GM18870 (cell line): ENCODE data around the gene DIP2C.

Experiments
- ATAC-seq: cut with Tn5 transposase; IDR thresholded peaks from one replicate; pipeline ENCODE4 v1.9.1; 2021; ENCODE audit warnings: moderate library complexity; ENCODE audit not compliant: unreplicated experiment

The DIP2C gene

GRCh38 chr10:559767-560047 lies 129.8 kb downstream of the DIP2C start:
- ATAC-seq, result no peak

DNA sequence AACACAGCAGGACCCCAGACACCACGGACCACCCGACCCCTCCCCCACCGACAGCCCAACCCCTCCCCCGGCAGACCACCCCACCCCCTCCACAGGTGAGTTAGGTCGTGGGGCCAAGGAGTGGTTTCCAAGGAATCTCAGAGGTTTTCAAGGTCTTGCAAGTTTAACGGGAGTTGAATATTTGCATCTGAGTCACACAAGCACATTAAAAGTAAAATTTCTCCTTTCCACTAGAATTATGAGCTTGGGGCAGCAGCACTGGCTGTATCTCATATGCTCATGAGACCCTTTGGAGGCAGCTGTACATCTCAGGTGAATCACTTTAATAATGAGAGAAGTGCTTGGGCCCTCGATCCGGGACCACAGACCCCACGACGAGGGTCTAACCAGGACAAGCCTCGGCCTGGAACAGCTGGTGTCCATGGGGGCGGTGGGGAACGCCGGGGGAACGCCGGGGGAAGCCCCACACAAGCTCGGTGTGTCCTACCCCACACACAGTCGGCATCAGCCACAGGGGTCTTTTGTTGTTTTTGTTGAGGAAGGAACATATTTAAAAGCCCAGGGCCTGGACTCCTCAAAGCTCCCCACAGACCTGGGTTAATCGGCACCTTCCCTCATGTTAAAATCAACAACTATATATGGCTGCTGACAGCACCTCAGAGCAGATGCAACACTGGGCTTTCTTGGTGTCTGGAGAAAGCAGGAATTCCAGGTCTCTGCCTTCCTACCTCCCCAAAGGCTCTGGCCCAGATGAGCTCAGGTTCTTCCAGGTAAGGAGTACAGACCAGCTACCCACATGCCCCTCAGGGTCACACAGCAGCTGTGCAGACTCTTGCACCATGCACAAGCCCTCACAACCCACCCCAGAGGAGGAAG lies 130.3 kb downstream of the DIP2C start:
- no peak for ATAC-seq

DNA sequence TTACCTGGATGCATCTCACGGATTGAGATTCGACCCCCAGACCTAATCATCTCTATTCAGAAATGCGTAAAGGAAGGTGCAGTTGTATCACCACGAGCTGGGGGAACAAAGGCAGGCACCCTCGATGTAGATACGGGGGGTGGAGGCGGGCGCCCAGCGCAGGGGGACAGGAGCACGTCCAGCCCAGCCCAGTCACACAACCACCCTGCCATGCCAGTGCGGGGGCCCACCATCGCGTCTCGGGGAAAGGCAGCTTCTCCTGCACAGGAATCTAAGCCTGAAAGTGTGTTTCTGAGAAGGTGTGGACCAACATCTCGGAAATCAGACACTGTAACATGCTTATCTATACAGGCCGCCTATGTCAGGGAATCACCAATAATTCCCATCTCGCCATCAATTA lies 131.1 kb downstream of the DIP2C start:
- no peak for ATAC-seq

DNA sequence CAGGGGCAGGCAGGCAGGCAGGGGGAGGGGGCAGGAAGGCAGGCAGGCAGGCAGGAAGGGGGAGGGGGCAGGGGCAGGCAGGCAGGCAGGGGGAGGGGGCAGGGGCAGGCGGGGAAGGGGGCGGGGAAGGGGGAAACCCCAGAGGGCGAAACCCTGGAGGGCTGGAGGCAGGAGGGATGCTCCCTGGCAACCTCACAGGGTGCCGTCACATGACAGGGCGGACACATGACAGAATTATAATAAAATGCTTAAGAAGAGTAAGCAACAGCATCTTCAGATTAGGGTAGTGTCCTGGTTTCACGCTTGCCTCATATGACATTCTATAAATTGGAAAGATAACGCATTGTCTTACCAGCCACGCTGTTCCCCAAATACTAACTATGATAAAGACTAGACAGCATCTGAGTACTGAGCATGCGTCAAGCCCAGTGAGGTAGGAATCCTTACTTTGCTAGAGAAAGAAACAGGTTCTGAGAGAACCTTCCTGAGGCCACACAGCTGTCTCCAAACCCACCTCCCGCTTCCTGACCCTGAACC lies 131.6 kb downstream of the DIP2C start:
- no peak for ATAC-seq

DNA sequence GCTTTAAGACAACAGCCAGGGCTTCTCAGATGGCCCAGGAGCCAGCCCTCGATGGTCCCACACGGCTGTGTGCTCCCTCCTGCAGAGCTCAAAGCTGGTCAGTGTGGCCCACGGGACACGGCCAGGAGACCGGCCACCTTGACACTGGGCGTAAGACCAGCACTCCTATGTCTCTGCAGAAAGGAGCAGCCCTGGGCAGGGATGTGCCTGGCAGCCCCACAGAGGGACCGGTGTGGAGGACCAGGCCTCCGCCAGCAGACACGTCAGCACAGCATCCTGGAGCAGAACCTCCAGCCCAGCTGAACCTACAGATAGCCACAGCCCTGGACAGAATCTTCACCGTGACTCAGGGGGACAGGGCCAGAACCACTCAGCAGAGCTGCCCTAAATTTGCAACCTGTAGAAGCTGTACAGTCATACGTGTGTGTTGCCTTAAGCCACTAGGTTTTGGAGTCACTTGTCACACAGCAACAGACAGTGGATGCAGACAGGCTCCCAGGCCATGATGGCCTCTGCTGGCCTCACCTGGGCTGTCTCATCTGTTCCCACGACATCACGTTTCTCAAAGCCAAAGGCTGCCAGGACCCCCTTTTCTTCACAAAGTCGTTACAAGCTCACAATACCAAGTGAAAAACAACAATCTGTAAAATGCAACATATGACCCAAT lies 132.4 kb downstream of the DIP2C start:
- ATAC-seq, result no peak

DNA sequence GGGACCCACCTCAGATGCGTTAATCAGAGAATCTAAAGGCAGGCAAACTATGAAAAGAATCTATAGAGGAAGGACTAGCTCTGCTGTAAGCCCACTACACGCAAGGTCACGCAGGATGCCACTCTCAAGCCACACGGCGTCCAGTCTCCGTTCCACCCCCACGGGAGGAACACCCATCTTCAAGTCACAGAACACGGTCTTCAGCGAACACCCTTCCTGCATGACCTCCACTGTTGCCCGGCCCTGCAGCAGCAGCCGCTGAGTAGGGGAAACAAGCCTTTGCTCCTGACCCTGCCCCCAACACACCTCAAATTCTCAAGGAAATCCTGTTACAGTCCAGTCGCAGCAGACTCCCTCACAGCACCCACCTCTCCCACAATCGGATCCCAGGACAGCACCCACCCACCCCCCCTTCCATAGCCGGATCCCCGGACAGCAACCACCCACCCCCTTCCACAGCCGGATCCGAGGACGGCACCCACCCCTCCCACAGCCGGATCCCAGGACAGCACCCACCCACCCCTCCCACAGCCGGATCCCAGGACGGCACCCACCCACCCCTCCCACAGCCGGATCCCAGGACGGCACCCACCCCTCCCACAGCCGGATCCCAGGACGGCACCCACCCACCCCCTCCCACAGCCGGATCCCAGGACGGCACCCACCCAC lies 133.7 kb downstream of the DIP2C start:
- no peak for ATAC-seq

DNA sequence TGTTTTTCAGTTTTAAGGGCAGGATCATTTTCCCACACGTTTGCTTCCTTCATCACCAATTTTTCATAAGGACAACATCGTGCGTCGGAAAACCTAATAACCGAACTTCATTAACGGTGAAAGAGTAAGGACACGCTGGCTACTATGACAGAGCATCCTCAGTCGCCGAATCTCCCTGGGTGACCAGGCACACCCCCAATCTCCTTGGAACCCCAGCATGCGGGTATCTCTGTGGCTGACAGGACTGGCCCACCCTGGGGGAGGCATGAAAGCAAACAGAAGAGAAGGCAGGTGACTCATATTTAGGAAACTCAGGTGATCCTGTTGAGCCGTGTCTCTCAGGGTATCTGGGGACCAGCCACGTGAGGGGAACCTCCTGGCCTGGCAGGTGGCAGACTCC lies 134.2 kb downstream of the DIP2C start:
- ATAC-seq, result no peak

GRCh38 chr10:554182-554848 lies 135.2 kb downstream of the DIP2C start:
- no peak for ATAC-seq

- no peak for ATAC-seq
Measured at GRCh38 chr10:553233-553632, 136.2 kb downstream of the DIP2C start.

DNA sequence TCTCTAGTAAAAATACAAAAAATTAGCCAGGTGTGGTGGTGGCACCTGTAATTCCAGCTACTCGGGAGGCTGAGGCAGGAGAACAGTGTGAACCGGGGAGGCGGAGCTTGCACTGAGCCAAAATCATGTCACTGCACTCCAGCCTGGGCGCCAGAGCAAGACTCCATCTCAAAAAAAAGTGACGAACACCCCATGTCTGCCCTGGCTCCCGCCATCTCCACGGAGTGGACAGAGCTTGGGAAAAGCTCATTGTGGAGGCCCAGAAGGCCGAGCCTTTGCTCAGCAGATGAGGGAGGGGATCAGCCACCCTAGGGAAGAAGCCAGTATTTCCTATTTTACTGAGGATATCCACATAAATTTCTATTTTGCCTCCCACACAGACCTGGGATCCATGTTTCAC lies 136.8 kb downstream of the DIP2C start:
- no peak for ATAC-seq

GRCh38 chr10:551373-552252 lies 137.9 kb downstream of the DIP2C start:
- no peak for ATAC-seq

DNA sequence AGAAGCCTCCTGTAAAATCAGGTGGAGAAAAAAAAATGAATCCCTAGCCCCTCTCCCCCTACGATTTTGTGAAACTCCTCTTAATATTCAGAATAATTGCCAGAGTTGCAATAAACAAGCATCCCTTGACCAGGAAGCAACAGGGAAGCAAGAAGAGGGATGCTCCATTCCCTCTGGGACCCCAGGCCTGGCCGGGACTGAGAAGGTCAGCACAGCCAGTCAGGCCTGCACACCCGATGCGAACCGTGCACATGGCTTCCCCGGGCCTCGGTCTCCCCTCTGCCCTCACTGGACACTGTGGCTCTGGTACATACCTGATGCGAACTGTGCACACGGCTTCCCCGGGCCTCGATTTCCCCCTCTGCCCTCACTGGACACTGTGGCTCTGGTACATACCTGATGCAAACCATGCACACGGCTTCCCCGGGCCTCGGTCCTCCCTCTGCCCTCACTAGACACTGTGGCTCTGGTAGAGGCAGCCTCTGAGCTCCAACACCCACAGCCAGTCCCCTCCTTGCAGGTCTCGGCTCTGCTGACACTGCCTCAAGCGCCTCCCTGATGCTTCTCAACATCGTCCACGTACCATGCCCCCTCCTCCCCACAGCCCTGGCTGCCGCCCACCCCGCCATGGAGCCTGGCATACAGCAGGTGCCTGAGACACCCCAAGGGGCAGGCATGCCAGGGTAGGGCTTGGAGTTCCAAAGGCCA lies 138.6 kb downstream of the DIP2C start:
- no peak for ATAC-seq

DNA sequence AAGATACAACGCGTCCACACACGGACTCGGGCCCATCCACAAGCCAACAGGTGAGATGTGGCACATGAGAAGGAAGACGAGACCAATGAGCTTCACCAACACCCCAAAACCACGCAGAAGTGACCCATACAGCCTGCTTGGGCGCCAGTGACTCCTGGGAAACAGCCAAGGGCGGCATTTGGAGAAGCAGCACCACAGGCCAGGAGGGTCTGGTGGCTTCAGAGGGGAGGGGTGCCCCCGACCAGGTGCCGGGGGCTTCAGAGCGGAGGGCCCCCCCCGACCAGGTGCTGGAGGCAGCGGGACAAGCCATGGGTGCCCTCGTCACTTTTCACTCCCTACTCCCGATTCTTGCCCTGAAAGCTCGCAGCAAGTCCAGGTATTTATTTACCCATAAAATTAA lies 140.1 kb downstream of the DIP2C start:
- no peak for ATAC-seq

DNA sequence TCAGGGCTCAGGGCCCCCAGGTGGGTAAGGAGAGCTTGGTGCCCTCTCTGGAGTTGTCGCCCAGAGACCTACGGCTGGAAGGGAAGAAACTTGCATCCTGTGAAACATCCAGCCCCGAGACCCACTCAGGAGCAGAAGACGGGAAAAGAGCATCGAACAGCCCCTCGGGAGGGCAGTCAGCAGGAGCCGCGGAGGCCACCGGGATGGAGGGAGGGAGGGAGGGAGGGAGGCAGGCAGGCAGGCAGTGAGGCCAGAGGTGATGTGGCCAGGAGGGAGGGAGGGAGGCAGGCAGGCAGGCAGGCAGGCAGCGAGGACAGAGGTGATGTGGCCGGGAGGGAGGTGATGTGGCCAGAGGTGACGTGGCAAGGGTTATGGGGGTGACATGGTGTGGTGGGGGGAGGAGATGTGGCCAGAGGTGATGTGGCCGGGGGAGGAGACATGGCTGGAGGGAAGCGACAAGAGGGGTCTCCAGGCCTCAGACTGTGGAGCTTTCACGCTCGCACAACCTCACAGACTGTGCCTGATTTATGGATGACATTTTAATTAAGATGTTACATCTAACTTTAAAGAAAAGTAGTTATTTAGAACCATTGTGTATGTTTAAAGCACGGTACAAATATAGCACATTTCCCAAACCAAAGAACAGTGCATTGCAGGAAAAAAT lies 141.1 kb downstream of the DIP2C start:
- no peak for ATAC-seq

DNA sequence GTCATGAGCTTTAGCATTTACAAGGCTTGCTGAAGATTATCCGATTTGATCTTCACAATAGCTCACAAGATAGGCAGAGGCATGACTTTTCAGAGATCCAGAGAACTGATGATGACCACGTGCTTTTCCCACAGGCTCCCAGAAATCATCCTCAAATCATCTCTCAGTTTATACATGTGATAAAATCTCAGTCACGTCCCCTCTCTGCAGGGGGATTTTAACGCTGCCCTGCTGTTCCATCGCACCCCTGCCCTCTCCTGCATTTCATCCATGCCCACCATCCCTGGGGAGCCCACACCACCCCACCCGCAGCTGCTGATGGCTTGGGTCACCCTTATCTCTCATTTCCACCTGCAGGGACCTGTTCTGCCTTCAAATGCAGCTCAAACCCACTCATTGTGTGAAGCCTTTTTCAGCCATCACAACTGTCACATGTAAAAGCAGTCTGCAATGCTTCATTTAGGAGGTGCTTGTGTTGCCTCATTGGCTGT lies 141.8 kb downstream of the DIP2C start:
- no peak for ATAC-seq

- no peak for ATAC-seq
Measured at GRCh38 chr10:546971-547590, 142.4 kb downstream of the DIP2C start.

- ATAC-seq, result no peak
Measured at GRCh38 chr10:546451-546850, 143.0 kb downstream of the DIP2C start.
